IPS DF 6.9 (cell line): ENCODE data around the gene CES1.
"Not testable (repeated sequence)": the region's sequence is repeated elsewhere in the genome, so short reads cannot be mapped to it uniquely, and the experiment has no call there.

Source experiments
- DNase-seq: peaks from one replicate; pipeline ENCODE4 v3.0.0-alpha.2; 2013; ENCODE audit warnings: low read depth, low spot score
- H3K27ac ChIP-seq: one replicate; pipeline ENCODE4 v1.5.1; 2013; ENCODE audit warnings: low read length, control low read depth
- H3K27me3 ChIP-seq: 2 replicates; pipeline ENCODE4 v1.6.1; 2013; ENCODE audit warnings: mild to moderate bottlenecking, low read length; ENCODE audit not compliant: control insufficient read depth, insufficient read depth
- H3K36me3 ChIP-seq: 2 replicates; pipeline ENCODE4 v1.6.1; 2013; ENCODE audit warnings: low read length; ENCODE audit not compliant: control insufficient read depth, insufficient read depth
- H3K4me1 ChIP-seq: 2 replicates; pipeline ENCODE4 v1.6.1; 2013; ENCODE audit warnings: low read length; ENCODE audit not compliant: control insufficient read depth, insufficient read depth
- H3K4me3 ChIP-seq: 2 replicates; pipeline ENCODE4 v1.5.1; 2013; ENCODE audit warnings: mild to moderate bottlenecking, low read length
- H3K9me3 ChIP-seq: 2 replicates; pipeline ENCODE4 v1.6.1; 2013; ENCODE audit warnings: low read length, inconsistent platforms; ENCODE audit not compliant: control insufficient read depth, insufficient read depth
- WGBS: extraction: QIAGEN DNeasy Blood & Tissue Kit; methylation state at CpG from one replicate; pipeline ENCODE4 v1.1.7; 2013; ENCODE audit warnings: mixed read lengths, missing lambda C conversion rate; ENCODE audit not compliant: insufficient read length, insufficient coverage; 5-methylcytosine and 5-hydroxymethylcytosine counted together

Gene CES1

GRCh38 chr16:55773859-55774549 is 58.9 kb downstream of the CES1 start:
- no peak for DNase-seq
- Histone ChIP-seq H3K36me3 (no peaks in the 10 kb centered on the region), H3K9me3 (no peaks in the 10 kb centered on the region), H3K27ac (no peak overlapping the region), H3K27me3 (no peaks in the 10 kb centered on the region), H3K4me1 (no peaks in the 10 kb centered on the region), H3K4me3 (no peak overlapping the region)
- no CpG with 5 or more reads among the region's 14 CpGs for WGBS

- Histone ChIP-seq H3K27me3 (peaks cover 3% of the 10 kb centered on the region; the same call in 1 of the 2 replicates), H3K4me1 (no peaks in the 10 kb centered on the region), H3K9me3 (no peaks in the 10 kb centered on the region), H3K27ac (no peak overlapping the region), H3K36me3 (no peaks in the 10 kb centered on the region), H3K4me3 (no peak overlapping the region)
- WGBS, result no CpG with 5 or more reads among the region's 3 CpGs
- no peak for DNase-seq
These were observed 67.7 kb downstream of the CES1 start for GRCh38 chr16:55765161-55765560.

GRCh38 chr16:55760310-55761001 is 72.4 kb downstream of the CES1 start:
- DNase-seq, result peak; percentile 33
- H3K27ac ChIP-seq, result no peak overlapping the region
- H3K9me3 ChIP-seq, result no peaks in the 10 kb centered on the region
- H3K36me3 ChIP-seq, result no peaks in the 10 kb centered on the region
- H3K4me1 ChIP-seq, result no peaks in the 10 kb centered on the region
- H3K4me3 ChIP-seq, result peak overlapping the region; percentile 33; the same call in 1 of the 2 replicates
- peaks cover 5% of the 10 kb centered on the region; the same call in 1 of the 2 replicates for H3K27me3 ChIP-seq
- no CpG with 5 or more reads among the region's 30 CpGs for WGBS

GRCh38 chr16:55759965-55760309 is 73.0 kb downstream of the CES1 start:
- not testable (repeated sequence) for H3K4me1 ChIP-seq, H3K4me3 ChIP-seq
- WGBS, result no CpG with 5 or more reads among the region's 3 CpGs

GRCh38 chr16:55757595-55758527 is 75.0 kb downstream of the CES1 start:
- not testable (repeated sequence) for H3K36me3 ChIP-seq, H3K9me3 ChIP-seq, H3K4me1 ChIP-seq, H3K27me3 ChIP-seq, DNase-seq, H3K4me3 ChIP-seq, H3K27ac ChIP-seq
- no CpG with 5 or more reads among the region's 6 CpGs for WGBS

More at GRCh38 chr16:55759965-55760309, 73.0 kb downstream of the CES1 start:
- DNase-seq, H3K9me3 ChIP-seq, H3K27ac ChIP-seq, H3K36me3 ChIP-seq, H3K27me3 ChIP-seq: not testable (repeated sequence)

GRCh38 chr16:55756963-55757362 is 75.9 kb downstream of the CES1 start:
- no CpG with 5 or more reads among the region's 4 CpGs for WGBS
- no peak for DNase-seq
- Histone ChIP-seq H3K9me3 (no peaks in the 10 kb centered on the region), H3K36me3 (no peaks in the 10 kb centered on the region), H3K4me3 (no peak overlapping the region), H3K27me3 (peaks cover 5% of the 10 kb centered on the region; the same call in 1 of the 2 replicates), H3K27ac (no peak overlapping the region), H3K4me1 (no peaks in the 10 kb centered on the region)

GRCh38 chr16:55754056-55754455 is 78.8 kb downstream of the CES1 start:
- Histone ChIP-seq H3K36me3 (no peaks in the 10 kb centered on the region), H3K9me3 (no peaks in the 10 kb centered on the region), H3K4me3 (no peak overlapping the region), H3K27me3 (peaks cover under 1% of the 10 kb centered on the region; the same call in 1 of the 2 replicates), H3K4me1 (no peaks in the 10 kb centered on the region), H3K27ac (no peak overlapping the region)
- no peak for DNase-seq

- H3K27ac ChIP-seq, H3K27me3 ChIP-seq, H3K36me3 ChIP-seq, DNase-seq, H3K4me1 ChIP-seq, H3K9me3 ChIP-seq, H3K4me3 ChIP-seq: not testable (repeated sequence)
- no CpG with 5 or more reads among the region's 4 CpGs for WGBS
These were observed 79.7 kb downstream of the CES1 start for GRCh38 chr16:55753145-55753631.
